ENCODE data around the gene SFMBT2.
"Not testable (repeated sequence)": the region's sequence is repeated elsewhere in the genome, so short reads cannot be mapped to it uniquely, and the experiment has no call there.

SFMBT2 gene

GRCh38 chr10:7317786-7318446 is 92.9 kb downstream of the SFMBT2 start:
- DNase-seq: no peak

- no peak for DNase-seq
Measured at GRCh38 chr10:7316839-7317238, 94.0 kb downstream of the SFMBT2 start.

GRCh38 chr10:7315906-7316305 is 94.9 kb downstream of the SFMBT2 start:
- DNase-seq: no peak

GRCh38 chr10:7314170-7314569 is 96.7 kb downstream of the SFMBT2 start:
- no peak for DNase-seq

GRCh38 chr10:7312488-7312857 is 98.4 kb downstream of the SFMBT2 start:
- DNase-seq: no peak

GRCh38 chr10:7311850-7312487 is 98.9 kb downstream of the SFMBT2 start:
- DNase-seq: not testable (repeated sequence)

- no peak for DNase-seq
Measured at GRCh38 chr10:7311218-7311849, 99.5 kb downstream of the SFMBT2 start.

- DNase-seq: no peak
Measured at GRCh38 chr10:7310076-7310475, 100.8 kb downstream of the SFMBT2 start.

GRCh38 chr10:7308826-7309225 is 102.0 kb downstream of the SFMBT2 start:
- no peak for DNase-seq

GRCh38 chr10:7306616-7307015 is 104.2 kb downstream of the SFMBT2 start:
- no peak for DNase-seq

- DNase-seq: no peak
Measured at GRCh38 chr10:7306147-7306546, 104.7 kb downstream of the SFMBT2 start.

- no peak for DNase-seq
Measured at GRCh38 chr10:7305053-7305452, 105.8 kb downstream of the SFMBT2 start.

- DNase-seq: no peak
Measured at GRCh38 chr10:7304110-7304509, 106.7 kb downstream of the SFMBT2 start.

- no peak for DNase-seq
Measured at GRCh38 chr10:7302930-7303557, 107.8 kb downstream of the SFMBT2 start.

GRCh38 chr10:7302392-7302906 is 108.4 kb downstream of the SFMBT2 start:
- no peak for DNase-seq

- no peak for DNase-seq
Measured at GRCh38 chr10:7301006-7301778, 109.6 kb downstream of the SFMBT2 start.

- no peak for DNase-seq
Measured at GRCh38 chr10:7300384-7300971, 110.4 kb downstream of the SFMBT2 start.

- not testable (repeated sequence) for DNase-seq
Measured at GRCh38 chr10:7299601-7300325, 111.1 kb downstream of the SFMBT2 start.

- DNase-seq: no peak
Measured at GRCh38 chr10:7298495-7298894, 112.3 kb downstream of the SFMBT2 start.

- DNase-seq: no peak
Measured at GRCh38 chr10:7297094-7297493, 113.7 kb downstream of the SFMBT2 start.

- DNase-seq: no peak
Measured at GRCh38 chr10:7296648-7297047, 114.2 kb downstream of the SFMBT2 start.

- DNase-seq: no peak
Measured at GRCh38 chr10:7296076-7296475, 114.8 kb downstream of the SFMBT2 start.

Data from NCI-H1436 (cell line).